HepG2 (cell line): ENCODE results near the gene BLOC1S1. TPM values are rescaled to one million over a fixed set of nuclear protein-coding genes. Genes with fewer than 3 reads are reported as not detected.

Source experiments
- ARHGAP35 ChIP-seq: sonication (generic); formaldehyde crosslinking; IDR thresholded peaks from 2 replicates; pipeline ENCODE4 v1.9.0; 2022; ENCODE audit warnings: mild to moderate bottlenecking, inconsistent platforms, moderate library complexity, missing genetic modification reagents, borderline replicate concordance
- CREB1 ChIP-seq, 2 experiments: fragments of 450-650 bp in 1 of 2; IDR thresholded peaks; 2 replicates each; pipeline ENCODE4 v1.6.1; 2016 to 2017; ENCODE audit warnings: control low read depth in 1 of 2, mild to moderate bottlenecking in 1 of 2, missing compliant biosample characterization in 1 of 2, missing genetic modification characterization in 1 of 2
- GABPA ChIP-seq, 2 experiments: IDR thresholded peaks; 2 replicates each; pipeline ENCODE4 v1.6.1; 2011 to 2016; ENCODE audit warnings: low read depth in 2 of 2, low read length in 1 of 2, missing biosample characterization in 1 of 2, missing genetic modification characterization in 1 of 2
- GABPB1 ChIP-seq: IDR thresholded peaks from 2 replicates; pipeline ENCODE4 v1.6.1; 2016; ENCODE audit warnings: mild to moderate bottlenecking, missing genetic modification reagents, moderate library complexity, missing compliant biosample characterization
- HNRNPK ChIP-seq: fragments of 200-400 bp; formaldehyde crosslinking; IDR thresholded peaks from 2 replicates; pipeline ENCODE4 v1.6.1; 2018; ENCODE audit warnings: low read length, low read depth, moderate library complexity, mild to moderate bottlenecking; ENCODE audit not compliant: poor library complexity, severe bottlenecking
- IRF2 ChIP-seq: IDR thresholded peaks from 2 replicates; pipeline ENCODE4 v1.6.1; 2018; ENCODE audit warnings: missing genetic modification reagents, missing compliant biosample characterization
- JDP2 ChIP-seq: sonication (generic); formaldehyde crosslinking; IDR thresholded peaks from 2 replicates; pipeline ENCODE4 v1.8.1; 2022; ENCODE audit warnings: missing genetic modification reagents, borderline replicate concordance
- PHF5A ChIP-seq: IDR thresholded peaks from one replicate; pipeline ENCODE4 v1.6.1; 2018; ENCODE audit warnings: low read depth, missing genetic modification reagents; ENCODE audit not compliant: unreplicated experiment
- POLR2AphosphoS5 ChIP-seq: IDR thresholded peaks from 2 replicates; pipeline ENCODE4 v1.6.1; 2012; ENCODE audit warnings: low read depth, low read length
- PRDM15 ChIP-seq: sonication (generic); formaldehyde crosslinking; IDR thresholded peaks from 2 replicates; pipeline ENCODE4 v1.4.0; 2020; ENCODE audit warnings: missing genetic modification reagents
- RNF2 ChIP-seq: fragments of 450-650 bp; conservative IDR thresholded peaks from 2 replicates; pipeline ENCODE4 v1.6.1; 2016; ENCODE audit warnings: low read depth
- SMARCC2 ChIP-seq: fragments of 450-650 bp; IDR thresholded peaks from 2 replicates; pipeline ENCODE4 v1.6.1; 2017; ENCODE audit warnings: antibody characterized with exemption, mild to moderate bottlenecking
- SMC3 ChIP-seq: IDR thresholded peaks from 2 replicates; pipeline ENCODE4 v1.6.1; 2011; ENCODE audit warnings: low read length, improper control_type of control experiment
- STAG1 ChIP-seq: sonication (generic); formaldehyde crosslinking; IDR thresholded peaks from 2 replicates; pipeline ENCODE4 v1.4.0; 2020; ENCODE audit warnings: missing genetic modification reagents
- TFDP1 ChIP-seq: IDR thresholded peaks from 2 replicates; pipeline ENCODE4 v1.6.1; 2016; ENCODE audit warnings: missing compliant biosample characterization, missing genetic modification reagents, borderline replicate concordance
- XRCC5 ChIP-seq: fragments of 200-400 bp; formaldehyde crosslinking; optimal IDR thresholded peaks from 2 replicates; pipeline ENCODE3; 2017; ENCODE audit warnings: mild to moderate bottlenecking, low read length
- ZGPAT ChIP-seq: IDR thresholded peaks from 2 replicates; pipeline ENCODE4 v1.6.1; 2016; ENCODE audit warnings: mild to moderate bottlenecking
- ZNF343 ChIP-seq: sonication (generic); formaldehyde crosslinking; IDR thresholded peaks from 2 replicates; pipeline ENCODE4 v1.4.0; 2020; ENCODE audit warnings: mild to moderate bottlenecking, missing genetic modification reagents
- ZNF383 ChIP-seq: sonication (generic); formaldehyde crosslinking; IDR thresholded peaks from 2 replicates; pipeline ENCODE4 v1.4.0; 2020; ENCODE audit warnings: missing genetic modification reagents, mild to moderate bottlenecking, borderline replicate concordance
- ZSCAN31 ChIP-seq: sonication (generic); formaldehyde crosslinking; IDR thresholded peaks from 2 replicates; pipeline ENCODE4 v1.5.0; 2020; ENCODE audit warnings: low read depth, mild to moderate bottlenecking, missing genetic modification reagents
- polyA plus RNA-seq, 8 experiments: library from polyadenylated mRNA; depleted of rRNA in 3 of 8; stranded (reverse) in 7 of 8; unstranded in 1 of 8; fragments of >200 nt; fragmentation: Illumina TruSeq in 4 of 8; extraction: Trizol in 4 of 8; gene quantifications; 2 replicates each; pipeline versions ENCODE4 v1.2.1 to v1.2.3, GENCODE V29; 2011 to 2016; ENCODE audit warnings: low read depth in 4 of 8, missing spikeins in 1 of 8, mixed read lengths in 1 of 8; ENCODE audit not compliant: insufficient read depth in 1 of 8
- total RNA-seq, 5 experiments: library from RNA; depleted of rRNA; stranded (reverse); fragments of >200 nt; fragmentation: Illumina TruSeq; extraction: Trizol; gene quantifications; 2 replicates each; pipeline ENCODE4 v1.2.3, GENCODE V29; 2016; ENCODE audit warnings: low read depth in 1 of 5
- TF ChIP-seq, protein P1 (sequence below): sonication (generic); formaldehyde crosslinking; IDR thresholded peaks from 2 replicates; pipeline ENCODE4 v1.5.1; 2020; ENCODE audit warnings: mild to moderate bottlenecking, missing genetic modification reagents

Gene BLOC1S1
- total and polyA plus RNA-seq, 2 of the 13 experiments (the other 11 are each of a cell fraction or from before 2014, with no cell fraction given) = 55.1 to 95.3 TPM

DNA sequence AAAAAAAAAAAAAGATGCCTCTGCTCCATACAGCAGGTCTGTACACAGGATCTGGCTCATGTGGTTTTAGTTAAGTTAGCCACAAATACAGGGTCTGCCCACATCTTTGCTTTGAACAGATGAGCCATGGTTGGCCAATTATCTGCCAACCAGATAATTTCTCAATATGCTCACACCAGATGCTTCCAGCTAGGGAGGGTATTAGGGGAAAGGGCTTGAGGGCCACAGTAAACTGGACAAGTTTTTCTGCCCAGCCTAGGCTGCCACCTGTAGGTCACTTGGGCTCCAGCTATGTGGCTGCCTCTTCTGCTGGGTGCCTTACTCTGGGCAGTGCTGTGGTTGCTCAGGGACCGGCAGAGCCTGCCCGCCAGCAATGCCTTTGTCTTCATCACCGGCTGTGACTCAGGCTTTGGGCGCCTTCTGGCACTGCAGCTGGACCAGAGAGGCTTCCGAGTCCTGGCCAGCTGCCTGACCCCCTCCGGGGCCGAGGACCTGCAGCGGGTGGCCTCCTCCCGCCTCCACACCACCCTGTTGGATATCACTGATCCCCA is 5.1 kb downstream of the BLOC1S1 start (continued):
- TF ChIP-seq CREB1 (IDR thresholded peaks at IDR 0.05) = no peak
- no peak for TF ChIP-seq CREB1 (CRISPR knock-in tag; IDR thresholded peaks at IDR 0.05)
- no peak for TF ChIP-seq PHF5A (CRISPR knock-in tag)
- peak; percentile 31; the same call in 1 of the 2 replicates for TF ChIP-seq IRF2 (CRISPR knock-in tag)
- TF ChIP-seq GABPB1 (CRISPR knock-in tag) = peak; percentile 18; the same call in 1 of the 2 replicates
- TF ChIP-seq GABPA (IDR thresholded peaks at IDR 0.05; ENCODE audit: low read depth, low read length) = no peak
- 0 out of 2 replicates have a peak, but pooled peaks have one; percentile 6 for TF ChIP-seq GABPA (CRISPR knock-in tag; IDR thresholded peaks at IDR 0.05; ENCODE audit: low read depth)
- no peak for TF ChIP-seq RNF2
- no peak for TF ChIP-seq ZNF383 (CRISPR knock-in tag)
- peak; percentile 80 for TF ChIP-seq STAG1 (CRISPR knock-in tag)
- TF ChIP-seq HNRNPK = no peak
- no peak for TF ChIP-seq ARHGAP35 (CRISPR knock-in tag)
- TF ChIP-seq ZGPAT (CRISPR knock-in tag) = 0 out of 2 replicates have a peak, but pooled peaks have one; percentile 36
- TF ChIP-seq, protein P1, sequence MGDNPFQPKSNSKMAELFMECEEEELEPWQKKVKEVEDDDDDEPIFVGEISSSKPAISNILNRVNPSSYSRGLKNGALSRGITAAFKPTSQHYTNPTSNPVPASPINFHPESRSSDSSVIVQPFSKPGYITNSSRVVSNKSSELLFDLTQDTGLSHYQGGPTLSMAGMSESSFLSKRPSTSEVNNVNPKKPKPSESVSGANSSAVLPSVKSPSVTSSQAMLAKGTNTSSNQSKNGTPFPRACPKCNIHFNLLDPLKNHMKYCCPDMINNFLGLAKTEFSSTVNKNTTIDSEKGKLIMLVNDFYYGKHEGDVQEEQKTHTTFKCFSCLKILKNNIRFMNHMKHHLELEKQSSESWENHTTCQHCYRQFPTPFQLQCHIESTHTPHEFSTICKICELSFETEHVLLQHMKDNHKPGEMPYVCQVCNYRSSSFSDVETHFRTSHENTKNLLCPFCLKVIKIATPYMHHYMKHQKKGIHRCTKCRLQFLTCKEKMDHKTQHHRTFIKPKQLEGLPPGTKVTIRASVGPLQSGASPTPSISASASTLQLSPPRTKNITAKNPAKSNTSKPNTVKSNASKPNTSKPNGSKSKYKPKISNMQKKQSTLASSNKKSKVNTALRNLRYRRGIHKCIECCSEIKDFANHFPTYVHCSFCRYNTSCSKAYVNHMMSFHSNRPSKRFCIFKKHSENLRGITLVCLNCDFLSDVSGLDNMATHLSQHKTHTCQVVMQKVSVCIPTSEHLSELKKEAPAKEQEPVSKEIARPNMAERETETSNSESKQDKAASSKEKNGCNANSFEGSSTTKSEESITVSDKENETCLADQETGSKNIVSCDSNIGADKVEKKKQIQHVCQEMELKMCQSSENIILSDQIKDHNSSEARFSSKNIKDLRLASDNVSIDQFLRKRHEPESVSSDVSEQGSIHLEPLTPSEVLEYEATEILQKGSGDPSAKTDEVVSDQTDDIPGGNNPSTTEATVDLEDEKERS (CRISPR knock-in tag) = no peak
- TF ChIP-seq PRDM15 = no peak
- no peak for TF ChIP-seq SMARCC2
- TF ChIP-seq JDP2 (CRISPR knock-in tag) = no peak
- TF ChIP-seq SMC3 = peak; percentile 66
- no peak for TF ChIP-seq POLR2AphosphoS5
- 0 out of 2 replicates have a peak, but pooled peaks have one; percentile 50 for TF ChIP-seq ZNF343 (CRISPR knock-in tag)
- no peak for TF ChIP-seq ZSCAN31 (CRISPR knock-in tag)
- no peak for TF ChIP-seq TFDP1 (CRISPR knock-in tag)
- TF ChIP-seq XRCC5 = peak; percentile 34
